Ovary (tissue), 9 donors: ENCODE data around the gene NOTCH1. TPM values are rescaled to one million over a fixed set of nuclear protein-coding genes. Genes with fewer than 3 reads are reported as not detected.

Source experiments
- DNase-seq, 5 donors: peaks; one replicate each; pipeline ENCODE4 v3.0.0-alpha.2; 2019 to 2020
- H3K27ac ChIP-seq, 2 donors: fragments of 200-600 bp; one replicate each; pipeline versions ENCODE4 v1.5.1 to v1.8.0; 2019 to 2022
- H3K27me3 ChIP-seq: fragments of 200-600 bp; one replicate; pipeline ENCODE4 v1.8.0; 2022
- H3K36me3 ChIP-seq: fragments of 200-600 bp; sonication (generic); one replicate; pipeline ENCODE4 v1.5.1; 2019
- H3K4me1 ChIP-seq: one replicate; pipeline ENCODE4 v1.8.1; 2013; ENCODE audit warnings: mild to moderate bottlenecking, moderate library complexity; ENCODE audit not compliant: insufficient read depth
- H3K4me3 ChIP-seq: fragments of 200-600 bp; sonication (generic); one replicate; pipeline ENCODE4 v1.5.1; 2017
- H3K9me3 ChIP-seq, 2 donors: fragments of 200-600 bp in 1 of 2; sonication (generic) in 1 of 2; one replicate each; pipeline versions ENCODE4 v1.5.1 to v1.8.1; 2013 to 2019; ENCODE audit warnings: mild to moderate bottlenecking in 1 of 2, moderate library complexity in 1 of 2
- CTCF ChIP-seq, 3 donors: fragments of 450-650 bp in 2 of 3; fragments of 200-600 bp in 1 of 3; IDR thresholded peaks; one replicate each; pipeline versions ENCODE4 v1.5.1 to v1.8.0; 2016 to 2022; ENCODE audit warnings: antibody characterized with exemption in 3 of 3, mild to moderate bottlenecking in 1 of 3
- EP300 ChIP-seq: sonication (generic); formaldehyde crosslinking; IDR thresholded peaks from one replicate; pipeline ENCODE4 v1.6.1; 2017; ENCODE audit warnings: antibody characterized with exemption
- POLR2A ChIP-seq: fragments of 450-650 bp; IDR thresholded peaks from one replicate; pipeline ENCODE4 v1.6.1; 2017; ENCODE audit warnings: antibody characterized with exemption, mild to moderate bottlenecking, moderate library complexity
- WGBS, 3 donors: extraction: QIAGEN DNeasy Blood & Tissue Kit in 1 of 3; methylation state at CpG; one replicate each; pipeline versions ENCODE4 v1.1.5 to v1.1.7; 2013 to 2017; 5-methylcytosine and 5-hydroxymethylcytosine counted together
- intact Hi-C, 4 donors: fragments of 100-400 bp; cut with DNase I; formaldehyde crosslinking; loops; one replicate each; pipeline versions ENCODE4 v1.11.0 to v1.15.1; 2022 to 2023
- polyA plus RNA-seq, 2 donors: library from polyadenylated mRNA; stranded (reverse); fragments of 200-250 nt in 1 of 2; fragments of 350-450 nt in 1 of 2; fragmentation: Illumina TruSeq in 1 of 2; extraction: RNeasy Lipid Tissue Mini Kit (QIAGEN cat#74804) in 1 of 2; gene quantifications; one replicate each; pipeline ENCODE4 v1.2.3, GENCODE V29; 2013 to 2014
- total RNA-seq, 7 donors: library from RNA; depleted of rRNA in 2 of 7; stranded (reverse); fragments of >200 nt in 2 of 7; fragmentation: NEBNext Ultra II Directional in 3 of 7; extraction: Animal tissue kit (Norgen Biotek cat#: 25700) in 3 of 7; gene quantifications; one replicate each; pipeline versions ENCODE4 v1.1.0 to v1.2.4, GENCODE V29; 2016 to 2023
- donor health status: DM: no; HTN: no; CAD: no; lungs with moderate emphysema.
- donor health status: DM: no; HTN: no; CAD: no.
- donor health status: Bipolar disorder and iron deficiency.
- donor health status: DM: yes; HTN: yes; CAD: no.
- donor health status: DM: no; HTN: no; CAD: no.
- donor health status: DM: yes; HTN: yes; CAD: no.

Gene NOTCH1
- total and polyA plus RNA-seq, 9 donors, result 2.5 to 30.9 (median 17.1) TPM

- Histone ChIP-seq H3K36me3 (no peaks in the 10 kb centered on the region), H3K27me3 (no peaks in the 10 kb centered on the region), H3K27ac (no peak overlapping the region), H3K4me3 (no peak overlapping the region), H3K4me1 (peaks cover 9% of the 10 kb centered on the region), H3K9me3 (no peaks in the 10 kb centered on the region)
- intact Hi-C loops, result loop anchor here in 2 of 4 donors (5.0 to 10.0 kb wide), 2 partner anchors 50 to 58 kb away; partner anchors contain the start of gene SEC16A (in 1 of the 2)
- no peak for TF ChIP-seq CTCF (IDR thresholded peaks at IDR 0.05)
- TF ChIP-seq POLR2A, result no peak
- no peak for TF ChIP-seq EP300
- WGBS, 3 donors, result 81 to 87% (median 85%) methylated on average over 28 of the region's 28 CpGs
- no peak for DNase-seq
Measured at GRCh38 chr9:136542241-136543040, 3.4 kb downstream of the NOTCH1 start.

GRCh38 chr9:136541709-136542108 is 4.1 kb downstream of the NOTCH1 start:
- no peak overlapping the region for H3K4me3 ChIP-seq
- no peak overlapping the region for H3K27ac ChIP-seq

GRCh38 chr9:136541179-136541578 is 4.7 kb downstream of the NOTCH1 start:
- no peak for DNase-seq
- Histone ChIP-seq H3K27ac (no peak overlapping the region), H3K4me1 (peaks cover 3% of the 10 kb centered on the region), H3K9me3 (no peaks in the 10 kb centered on the region), H3K27me3 (no peaks in the 10 kb centered on the region), H3K36me3 (no peaks in the 10 kb centered on the region), H3K4me3 (no peak overlapping the region)
- TF ChIP-seq POLR2A (no peak), EP300 (no peak), CTCF (IDR thresholded peaks at IDR 0.05) (no peak)
- intact Hi-C loops, result loop anchor here in 2 of 4 donors (5.0 to 10.0 kb wide), 2 partner anchors 49 to 56 kb away; partner anchors contain the start of gene SEC16A (in 1 of the 2)
- WGBS, 3 donors, result 72 to 91% (median 85%) methylated on average over 9 of the region's 9 CpGs

More at GRCh38 chr9:136541709-136542108, 4.1 kb downstream of the NOTCH1 start:
- no peak for TF ChIP-seq CTCF (IDR thresholded peaks at IDR 0.05)
- no peak for TF ChIP-seq POLR2A
- TF ChIP-seq EP300, result no peak
- Histone ChIP-seq H3K4me1 (peaks cover 3% of the 10 kb centered on the region), H3K9me3 (no peaks in the 10 kb centered on the region), H3K27me3 (no peaks in the 10 kb centered on the region), H3K36me3 (no peaks in the 10 kb centered on the region)
- 84 to 86% (median 85%) methylated on average over 13 to 16 of the region's 16 CpGs for WGBS, 3 donors
- intact Hi-C loops, result loop anchor here in 2 of 4 donors (5.0 to 10.0 kb wide), 2 partner anchors 49 to 57 kb away; partner anchors contain the start of gene SEC16A (in 1 of the 2)
- no peak for DNase-seq

GRCh38 chr9:136539427-136540421 is 6.1 kb downstream of the NOTCH1 start:
- H3K36me3 ChIP-seq, result no peaks in the 10 kb centered on the region
- H3K9me3 ChIP-seq, result no peaks in the 10 kb centered on the region
- H3K27me3 ChIP-seq, result no peaks in the 10 kb centered on the region
- H3K4me3 ChIP-seq, result no peak overlapping the region
- peak in 4 of 5 donors; percentile 43 to 74 (median 60) for DNase-seq
- 82 to 87% (median 83%) methylated on average over 31 to 33 of the region's 33 CpGs for WGBS, 3 donors
- intact Hi-C loops, result loop anchor here in 2 of 4 donors (5.0 to 10.0 kb wide), 2 partner anchors 47 to 55 kb away; partner anchors contain the start of gene SEC16A (in 1 of the 2)
- no peak overlapping the region for H3K27ac ChIP-seq
- TF ChIP-seq EP300 (peak; percentile 73), POLR2A (no peak)
- peaks cover 3% of the 10 kb centered on the region for H3K4me1 ChIP-seq
